ENCODE data around the gene ARSD.
"Not testable (repeated sequence)": the region's sequence is repeated elsewhere in the genome, so short reads cannot be mapped to it uniquely, and the experiment has no call there.

The ARSD gene

GRCh38 chrX:2934715-2935710 lies 5.9 kb upstream of the ARSD start:
- H3K4me3 ChIP-seq = no peak overlapping the region
- no peak overlapping the region for H3K27ac ChIP-seq

- no peak overlapping the region for H3K4me3 ChIP-seq
- H3K27ac ChIP-seq = no peak overlapping the region
These were observed 4.2 kb upstream of the ARSD start for GRCh38 chrX:2933125-2933900.

GRCh38 chrX:2931612-2932011 lies 2.5 kb upstream of the ARSD start:
- no peak overlapping the region for H3K4me3 ChIP-seq
- H3K27ac ChIP-seq = no peak overlapping the region

- Histone ChIP-seq H3K4me3 (no peak overlapping the region), H3K27ac (no peak overlapping the region)
These were observed 2.0 kb upstream of the ARSD start for GRCh38 chrX:2931155-2931554.

GRCh38 chrX:2928191-2928582 lies 952 bp downstream of the ARSD start:
- peak overlapping the region in 18 of 21 experiments; percentile 12 to 99 (median 97) for H3K27ac ChIP-seq
- H3K4me3 ChIP-seq = peak overlapping the region; percentile 48 to 76 (median 57)

- H3K27ac ChIP-seq = no peak overlapping the region
- no peak overlapping the region for H3K4me3 ChIP-seq
These were observed 2.4 kb downstream of the ARSD start for GRCh38 chrX:2926664-2927275.

- not testable (repeated sequence) for H3K27ac ChIP-seq, H3K4me3 ChIP-seq
These were observed 2.9 kb downstream of the ARSD start for GRCh38 chrX:2926255-2926654.

GRCh38 chrX:2924151-2924550 lies 5.0 kb downstream of the ARSD start:
- H3K27ac ChIP-seq = no peak overlapping the region
- no peak overlapping the region for H3K4me3 ChIP-seq

- no peak overlapping the region for H3K4me3 ChIP-seq
- H3K27ac ChIP-seq = no peak overlapping the region
These were observed 7.4 kb downstream of the ARSD start for GRCh38 chrX:2921750-2922149.

- Histone ChIP-seq H3K27ac (no peak overlapping the region), H3K4me3 (no peak overlapping the region)
These were observed 7.9 kb downstream of the ARSD start for GRCh38 chrX:2921193-2921592.

- Histone ChIP-seq H3K27ac (no peak overlapping the region), H3K4me3 (no peak overlapping the region)
These were observed 11.4 kb downstream of the ARSD start for GRCh38 chrX:2917767-2918166.

- H3K4me3 ChIP-seq = no peak overlapping the region
- no peak overlapping the region for H3K27ac ChIP-seq
These were observed 16.0 kb downstream of the ARSD start for GRCh38 chrX:2913118-2913517.

- Histone ChIP-seq H3K4me3 (no peak overlapping the region), H3K27ac (no peak overlapping the region)
These were observed 19.0 kb downstream of the ARSD start for GRCh38 chrX:2910109-2910508.

- no peak overlapping the region for H3K27ac ChIP-seq
- H3K4me3 ChIP-seq = no peak overlapping the region
These were observed 20.9 kb downstream of the ARSD start for GRCh38 chrX:2908125-2908685.

- no peak overlapping the region for H3K4me3 ChIP-seq
- H3K27ac ChIP-seq = no peak overlapping the region
These were observed 21.8 kb downstream of the ARSD start for GRCh38 chrX:2907295-2907694.

GRCh38 chrX:2903366-2903765 lies 25.8 kb downstream of the ARSD start:
- no peak overlapping the region for H3K27ac ChIP-seq
- no peak overlapping the region for H3K4me3 ChIP-seq

GRCh38 chrX:2902841-2903240 lies 26.3 kb downstream of the ARSD start:
- Histone ChIP-seq H3K27ac (no peak overlapping the region), H3K4me3 (no peak overlapping the region)

GRCh38 chrX:2901367-2902036 lies 27.6 kb downstream of the ARSD start:
- no peak overlapping the region for H3K27ac ChIP-seq
- H3K4me3 ChIP-seq = no peak overlapping the region

- Histone ChIP-seq H3K27ac (peak overlapping the region in 7 of 21 experiments; percentile 18 to 69 (median 42)), H3K4me3 (no peak overlapping the region)
These were observed 30.2 kb downstream of the ARSD start for GRCh38 chrX:2898846-2899512.

Data from skin epidermis (tissue), 12 donors.